ENCODE results near the gene GPD1. TPM values are rescaled to one million over a fixed set of nuclear protein-coding genes. Genes with fewer than 3 reads are reported as not detected.

GPD1 gene
- total RNA-seq, 1 donor from 2014 or later = not detected

DNA sequence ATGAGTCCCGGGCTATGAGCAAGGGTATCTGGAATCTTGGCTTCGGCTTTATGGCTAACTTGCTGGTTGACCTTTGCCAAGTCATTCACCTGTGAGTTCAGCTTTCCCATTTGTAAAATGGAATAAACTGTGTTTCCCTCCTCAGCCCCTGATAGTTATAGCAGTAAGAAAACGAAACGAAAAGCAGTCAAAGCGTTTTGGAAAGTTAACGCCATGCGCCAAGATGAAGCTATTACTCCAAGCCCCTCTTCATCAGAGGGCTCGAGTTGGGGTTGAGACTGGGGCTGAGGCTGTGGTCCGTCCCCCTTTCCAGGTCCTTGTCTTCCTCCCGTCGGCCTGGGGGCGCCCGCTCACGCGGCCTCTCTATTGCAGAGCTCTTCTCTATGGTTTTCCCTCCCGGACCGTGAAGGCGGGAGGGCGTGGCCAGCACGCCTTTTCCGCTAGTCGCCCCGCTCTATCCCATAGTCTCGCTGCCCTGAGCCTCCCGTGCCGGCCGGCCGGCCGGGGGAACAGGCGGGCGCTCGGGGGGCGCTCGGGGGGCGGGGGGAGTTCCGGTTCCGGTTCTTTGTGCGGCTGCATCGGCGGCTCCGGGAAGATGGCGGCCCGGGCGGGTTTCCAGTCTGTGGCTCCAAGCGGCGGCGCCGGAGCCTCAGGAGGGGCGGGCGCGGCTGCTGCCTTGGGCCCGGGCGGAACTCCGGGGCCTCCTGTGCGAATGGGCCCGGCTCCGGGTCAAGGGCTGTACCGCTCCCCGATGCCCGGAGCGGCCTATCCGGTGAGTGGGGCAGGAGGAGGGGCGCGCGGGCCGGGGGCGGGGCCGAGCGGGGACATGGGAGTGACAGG, 18.8 kb upstream of the GPD1 start, which contains the start of gene SMARCD1:
TSS of gene SMARCD1 (plus strand) at position 568 of the 840 bp plus-strand sequence. CDS start at position 596, 28 bp downstream.
- peaks cover 18% of the 10 kb centered on the region for H3K36me3 Mint-ChIP-seq
- Histone ChIP-seq H3K36me3 (peaks cover 17% of the 10 kb centered on the region), H3K4me3 (peak within 1 kb of the TSS; percentile 82), H3K27me3 (peaks cover 15% of the 10 kb centered on the region), H3K9ac (peak within 1 kb of the TSS; percentile 96), H3K4me1 (peaks cover 3% of the 10 kb centered on the region), H4K20me1 (ENCODE audit: low read depth) (peaks cover 41% of the 10 kb centered on the region), H3K27ac (peak within 1 kb of the TSS; percentile 95), H3K9me3 (ENCODE audit: low read depth) (no peaks in the 10 kb centered on the region), H3K4me2 (peak within 1 kb of the TSS; percentile 89), H3F3A (ENCODE audit: low read depth) (peaks cover 35% of the 10 kb centered on the region), H3K79me2 (ENCODE audit: low read depth) (peaks cover 50% of the 10 kb centered on the region), H2AFZ (replicated peaks) (peak within 1 kb of the TSS; percentile 94)
- H3K27me3 Mint-ChIP-seq (ENCODE audit: insufficient read depth, low read depth) = peaks cover 4% of the 10 kb centered on the region
- no peaks in the 10 kb centered on the region for H3K9me3 Mint-ChIP-seq
- TF ChIP-seq, protein P1, sequence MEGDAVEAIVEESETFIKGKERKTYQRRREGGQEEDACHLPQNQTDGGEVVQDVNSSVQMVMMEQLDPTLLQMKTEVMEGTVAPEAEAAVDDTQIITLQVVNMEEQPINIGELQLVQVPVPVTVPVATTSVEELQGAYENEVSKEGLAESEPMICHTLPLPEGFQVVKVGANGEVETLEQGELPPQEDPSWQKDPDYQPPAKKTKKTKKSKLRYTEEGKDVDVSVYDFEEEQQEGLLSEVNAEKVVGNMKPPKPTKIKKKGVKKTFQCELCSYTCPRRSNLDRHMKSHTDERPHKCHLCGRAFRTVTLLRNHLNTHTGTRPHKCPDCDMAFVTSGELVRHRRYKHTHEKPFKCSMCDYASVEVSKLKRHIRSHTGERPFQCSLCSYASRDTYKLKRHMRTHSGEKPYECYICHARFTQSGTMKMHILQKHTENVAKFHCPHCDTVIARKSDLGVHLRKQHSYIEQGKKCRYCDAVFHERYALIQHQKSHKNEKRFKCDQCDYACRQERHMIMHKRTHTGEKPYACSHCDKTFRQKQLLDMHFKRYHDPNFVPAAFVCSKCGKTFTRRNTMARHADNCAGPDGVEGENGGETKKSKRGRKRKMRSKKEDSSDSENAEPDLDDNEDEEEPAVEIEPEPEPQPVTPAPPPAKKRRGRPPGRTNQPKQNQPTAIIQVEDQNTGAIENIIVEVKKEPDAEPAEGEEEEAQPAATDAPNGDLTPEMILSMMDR (IDR thresholded peaks at IDR 0.05) = peak; percentile 83
- TF ChIP-seq EZH2phosphoT487 (IDR thresholded peaks at IDR 0.05) = no peak
- peak; percentile 99 for DNase-seq (ENCODE audit: low spot score)
- peak within 1 kb of the TSS; percentile 97 for H3K4me3 Mint-ChIP-seq
- H3K27ac Mint-ChIP-seq = peak within 1 kb of the TSS; percentile 91
- peaks cover 21% of the 10 kb centered on the region for H3K4me1 Mint-ChIP-seq

DNA sequence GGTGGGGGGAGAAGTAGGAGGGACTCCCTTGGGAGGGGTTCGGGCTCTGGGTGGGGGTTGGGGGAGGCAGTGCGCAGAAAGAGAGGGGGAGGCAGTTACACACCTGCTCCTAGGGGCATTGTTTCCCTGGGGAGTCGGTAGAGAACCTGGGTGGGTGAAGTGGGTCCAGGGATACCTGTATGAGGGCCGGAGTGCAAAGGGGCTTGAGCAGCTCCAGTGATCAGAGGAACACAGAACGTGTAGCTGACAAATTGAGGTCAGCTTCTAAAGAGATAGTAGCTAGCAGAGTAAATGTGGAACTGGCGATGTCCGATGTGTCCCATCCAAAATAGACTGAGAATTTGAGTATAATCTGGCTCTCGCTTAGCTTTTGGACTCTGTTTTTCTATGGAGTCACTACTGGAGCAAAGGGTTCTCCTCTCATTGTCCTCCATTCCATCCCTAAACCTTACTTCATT, 18.2 kb upstream of the GPD1 start:
- Histone ChIP-seq H3K27ac (peak overlapping the region; percentile 95), H3K79me2 (ENCODE audit: low read depth) (peaks cover 50% of the 10 kb centered on the region), H3K9ac (peak overlapping the region; percentile 96), H3K4me3 (peak overlapping the region; percentile 82), H3K4me2 (peak overlapping the region; percentile 89), H3F3A (ENCODE audit: low read depth) (peaks cover 35% of the 10 kb centered on the region), H3K4me1 (peaks cover 3% of the 10 kb centered on the region), H4K20me1 (ENCODE audit: low read depth) (peaks cover 41% of the 10 kb centered on the region), H3K9me3 (ENCODE audit: low read depth) (no peaks in the 10 kb centered on the region), H2AFZ (replicated peaks) (peak overlapping the region; percentile 80), H3K27me3 (peaks cover 9% of the 10 kb centered on the region), H3K36me3 (peaks cover 17% of the 10 kb centered on the region)
- H3K9me3 Mint-ChIP-seq = no peaks in the 10 kb centered on the region
- peaks cover 20% of the 10 kb centered on the region for H3K36me3 Mint-ChIP-seq
- peaks cover 21% of the 10 kb centered on the region for H3K4me1 Mint-ChIP-seq
- peaks cover 4% of the 10 kb centered on the region for H3K27me3 Mint-ChIP-seq (ENCODE audit: insufficient read depth, low read depth)
- H3K4me3 Mint-ChIP-seq = peak overlapping the region; percentile 97
- TF ChIP-seq EZH2phosphoT487 (IDR thresholded peaks at IDR 0.05) (no peak), EZH2 (IDR thresholded peaks at IDR 0.05) (no peak)
- TF ChIP-seq, protein P1 (IDR thresholded peaks at IDR 0.05) = no peak
- peak overlapping the region; percentile 91 for H3K27ac Mint-ChIP-seq
- DNase-seq (ENCODE audit: low spot score) = no peak

- Histone ChIP-seq H3K79me2 (ENCODE audit: low read depth) (peaks cover 54% of the 10 kb centered on the region), H3K4me3 (peak overlapping the region; percentile 82), H3F3A (ENCODE audit: low read depth) (peaks cover 35% of the 10 kb centered on the region), H3K4me2 (peak overlapping the region; percentile 89), H3K9me3 (ENCODE audit: low read depth) (no peaks in the 10 kb centered on the region), H4K20me1 (ENCODE audit: low read depth) (peaks cover 41% of the 10 kb centered on the region), H3K36me3 (peaks cover 17% of the 10 kb centered on the region), H3K27me3 (peaks cover 6% of the 10 kb centered on the region), H3K27ac (no peak overlapping the region), H2AFZ (replicated peaks) (no peak overlapping the region), H3K9ac (peak overlapping the region; percentile 96), H3K4me1 (peaks cover 3% of the 10 kb centered on the region)
- Mint-ChIP-seq H3K36me3 (peaks cover 23% of the 10 kb centered on the region), H3K4me1 (peaks cover 21% of the 10 kb centered on the region), H3K27ac (no peak overlapping the region), H3K9me3 (no peaks in the 10 kb centered on the region), H3K4me3 (peak overlapping the region; percentile 97), H3K27me3 (ENCODE audit: insufficient read depth, low read depth) (peaks cover 4% of the 10 kb centered on the region)
- DNase-seq (ENCODE audit: low spot score) = no peak
- TF ChIP-seq EZH2 (IDR thresholded peaks at IDR 0.05) = no peak
- no peak for TF ChIP-seq EZH2phosphoT487 (IDR thresholded peaks at IDR 0.05)
- TF ChIP-seq, protein P1 (IDR thresholded peaks at IDR 0.05) = no peak
These were observed 17.7 kb upstream of the GPD1 start for GRCh38 chr12:50086148-50086547.
